Sigmoid colon (tissue), 4 donors: ENCODE measurements around the gene ERMARD.
A peak's percentile ranks its signal among the peaks of the same experiment; 100 is the strongest.

Source experiments
- POLR2A ChIP-seq, 2 donors: fragments of 450-650 bp; IDR thresholded peaks; one replicate each; pipeline ENCODE4 v1.6.1; 2016; ENCODE audit warnings: antibody characterized with exemption in 2 of 2, mild to moderate bottlenecking in 2 of 2, moderate library complexity in 2 of 2
- POLR2AphosphoS5 ChIP-seq, 4 donors: sonication (generic); formaldehyde crosslinking; IDR thresholded peaks; one replicate each; pipeline ENCODE4 v1.6.1; 2017; ENCODE audit warnings: antibody characterized with exemption in 4 of 4
- TF ChIP-seq, protein P1 (sequence below), 4 experiments: fragments of 450-650 bp in 3 of 4; fragments of 200-600 bp in 1 of 4; IDR thresholded peaks; one replicate each; pipeline ENCODE4 v1.5.1; 2016 to 2019; ENCODE audit warnings: antibody characterized with exemption in 4 of 4, mild to moderate bottlenecking in 3 of 4, moderate library complexity in 2 of 4

- TF ChIP-seq, protein P1, sequence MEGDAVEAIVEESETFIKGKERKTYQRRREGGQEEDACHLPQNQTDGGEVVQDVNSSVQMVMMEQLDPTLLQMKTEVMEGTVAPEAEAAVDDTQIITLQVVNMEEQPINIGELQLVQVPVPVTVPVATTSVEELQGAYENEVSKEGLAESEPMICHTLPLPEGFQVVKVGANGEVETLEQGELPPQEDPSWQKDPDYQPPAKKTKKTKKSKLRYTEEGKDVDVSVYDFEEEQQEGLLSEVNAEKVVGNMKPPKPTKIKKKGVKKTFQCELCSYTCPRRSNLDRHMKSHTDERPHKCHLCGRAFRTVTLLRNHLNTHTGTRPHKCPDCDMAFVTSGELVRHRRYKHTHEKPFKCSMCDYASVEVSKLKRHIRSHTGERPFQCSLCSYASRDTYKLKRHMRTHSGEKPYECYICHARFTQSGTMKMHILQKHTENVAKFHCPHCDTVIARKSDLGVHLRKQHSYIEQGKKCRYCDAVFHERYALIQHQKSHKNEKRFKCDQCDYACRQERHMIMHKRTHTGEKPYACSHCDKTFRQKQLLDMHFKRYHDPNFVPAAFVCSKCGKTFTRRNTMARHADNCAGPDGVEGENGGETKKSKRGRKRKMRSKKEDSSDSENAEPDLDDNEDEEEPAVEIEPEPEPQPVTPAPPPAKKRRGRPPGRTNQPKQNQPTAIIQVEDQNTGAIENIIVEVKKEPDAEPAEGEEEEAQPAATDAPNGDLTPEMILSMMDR (IDR thresholded peaks at IDR 0.05), result no peak
- TF ChIP-seq POLR2A (IDR thresholded peaks at IDR 0.05), result no peak
- peak in 3 of 4 donors; percentile 42 to 51 (median 50) for TF ChIP-seq POLR2AphosphoS5 (IDR thresholded peaks at IDR 0.05)
Observed at GRCh38 chr6:169723200-169723909, 28.1 kb upstream of the ERMARD start.
